ENCODE measurements around the gene CITED2.
"Not testable (repeated sequence)": the region's sequence is repeated elsewhere in the genome, so short reads cannot be mapped to it uniquely, and the experiment has no call there.

DNA sequence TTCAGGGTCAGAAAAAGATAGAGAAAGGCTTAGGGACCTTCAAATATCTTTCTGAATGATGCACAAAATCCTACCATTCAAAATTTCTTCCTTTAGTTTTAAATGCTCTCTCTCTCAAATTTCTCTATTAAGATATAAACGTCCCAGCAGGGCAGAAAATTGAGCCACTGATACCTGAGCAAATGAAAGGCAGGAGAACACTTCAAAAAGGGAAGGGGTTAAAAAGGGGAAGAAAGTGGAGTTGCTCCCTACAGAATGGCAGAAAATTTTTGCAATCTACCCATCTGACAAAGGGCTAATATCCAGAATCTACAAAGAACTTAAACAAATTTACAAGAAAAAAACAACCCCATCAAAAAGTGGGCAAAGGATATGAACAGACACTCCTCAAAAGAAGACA, 11.3 kb downstream of the CITED2 start:
- not testable (repeated sequence) for TF ChIP-seq POLR2AphosphoS5 (IDR thresholded peaks at IDR 0.05; ENCODE audit: low read depth, low read length); EZH2 (IDR thresholded peaks at IDR 0.05); ZNF274 (IDR thresholded peaks at IDR 0.05; ENCODE audit: low read depth, low read length); POLR2A (IDR thresholded peaks at IDR 0.05; ENCODE audit: borderline replicate concordance, extremely low read depth, insufficient read depth, insufficient read length); EGR1 (IDR thresholded peaks at IDR 0.05; ENCODE audit: low read depth); SP1 (IDR thresholded peaks at IDR 0.05; ENCODE audit: low read depth); RAD21 (IDR thresholded peaks at IDR 0.05; ENCODE audit: low read depth); CEBPB (IDR thresholded peaks at IDR 0.05; ENCODE audit: low read depth); JUND (IDR thresholded peaks at IDR 0.05)
- TF ChIP-seq, protein P1, sequence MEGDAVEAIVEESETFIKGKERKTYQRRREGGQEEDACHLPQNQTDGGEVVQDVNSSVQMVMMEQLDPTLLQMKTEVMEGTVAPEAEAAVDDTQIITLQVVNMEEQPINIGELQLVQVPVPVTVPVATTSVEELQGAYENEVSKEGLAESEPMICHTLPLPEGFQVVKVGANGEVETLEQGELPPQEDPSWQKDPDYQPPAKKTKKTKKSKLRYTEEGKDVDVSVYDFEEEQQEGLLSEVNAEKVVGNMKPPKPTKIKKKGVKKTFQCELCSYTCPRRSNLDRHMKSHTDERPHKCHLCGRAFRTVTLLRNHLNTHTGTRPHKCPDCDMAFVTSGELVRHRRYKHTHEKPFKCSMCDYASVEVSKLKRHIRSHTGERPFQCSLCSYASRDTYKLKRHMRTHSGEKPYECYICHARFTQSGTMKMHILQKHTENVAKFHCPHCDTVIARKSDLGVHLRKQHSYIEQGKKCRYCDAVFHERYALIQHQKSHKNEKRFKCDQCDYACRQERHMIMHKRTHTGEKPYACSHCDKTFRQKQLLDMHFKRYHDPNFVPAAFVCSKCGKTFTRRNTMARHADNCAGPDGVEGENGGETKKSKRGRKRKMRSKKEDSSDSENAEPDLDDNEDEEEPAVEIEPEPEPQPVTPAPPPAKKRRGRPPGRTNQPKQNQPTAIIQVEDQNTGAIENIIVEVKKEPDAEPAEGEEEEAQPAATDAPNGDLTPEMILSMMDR (IDR thresholded peaks at IDR 0.05 in 2 of 3, conservative IDR thresholded peaks at IDR 0.05 in 1 of 3; ENCODE audit: borderline replicate concordance in 1 of 3, insufficient read depth in 1 of 3, low read depth in 2 of 3, low read length in 2 of 3) = not testable (repeated sequence)
- TF ChIP-seq, protein P2, sequence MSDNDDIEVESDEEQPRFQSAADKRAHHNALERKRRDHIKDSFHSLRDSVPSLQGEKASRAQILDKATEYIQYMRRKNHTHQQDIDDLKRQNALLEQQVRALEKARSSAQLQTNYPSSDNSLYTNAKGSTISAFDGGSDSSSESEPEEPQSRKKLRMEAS (IDR thresholded peaks at IDR 0.05) = not testable (repeated sequence)

Measured in HCT116 (cell line).